ENCODE data around the gene C1QB.

Gene C1QB

GRCh38 chr1:22709891-22710700 lies 57.1 kb downstream of the C1QB start:
- Mint-ChIP-seq H3K27ac (no peak overlapping the region), H3K4me1 (ENCODE audit: low read depth) (peaks cover 1% of the 10 kb centered on the region), H3K36me3 (ENCODE audit: low read depth) (peaks cover 2% of the 10 kb centered on the region), H3K27me3 (ENCODE audit: low read depth) (peaks cover 61% of the 10 kb centered on the region), H3K4me3 (peak overlapping the region; percentile 40), H3K9me3 (no peaks in the 10 kb centered on the region)

GRCh38 chr1:22710701-22711049 lies 57.6 kb downstream of the C1QB start, which contains the start of gene EPHB2:
Gene EPHB2 (plus strand): TSS chr1:22710839. CDS start chr1:22710983, 144 bp downstream.
- H3K4me3 Mint-ChIP-seq: peak within 1 kb of the TSS; percentile 40
- peaks cover 64% of the 10 kb centered on the region for H3K27me3 Mint-ChIP-seq (ENCODE audit: low read depth)
- no peak within 1 kb of the TSS for H3K27ac Mint-ChIP-seq
- H3K4me1 Mint-ChIP-seq (ENCODE audit: low read depth): peaks cover 1% of the 10 kb centered on the region
- H3K36me3 Mint-ChIP-seq (ENCODE audit: low read depth): peaks cover 2% of the 10 kb centered on the region
- no peaks in the 10 kb centered on the region for H3K9me3 Mint-ChIP-seq

- Mint-ChIP-seq H3K27ac (no peak overlapping the region), H3K36me3 (ENCODE audit: low read depth) (peaks cover 2% of the 10 kb centered on the region), H3K4me1 (ENCODE audit: low read depth) (peaks cover 1% of the 10 kb centered on the region), H3K4me3 (no peak overlapping the region), H3K27me3 (ENCODE audit: low read depth) (peaks cover 64% of the 10 kb centered on the region), H3K9me3 (no peaks in the 10 kb centered on the region)
These were observed 58.0 kb downstream of the C1QB start for GRCh38 chr1:22711071-22711470.
